Fibroblast of lung (primary cell): Measurements from ENCODE around the gene PHOX2B. TPM values are rescaled to one million over a fixed set of nuclear protein-coding genes. Genes with fewer than 3 reads are reported as not detected.

Source experiments
- DNase-seq, 2 donors: peaks; one replicate each; pipeline versions ENCODE4 v3.0.0 to v3.0.0-alpha.2; 2010; ENCODE audit warnings: low read depth in 2 of 2
- H2AFZ ChIP-seq: 2 replicates; pipeline ENCODE4 v1.5.1; 2012; ENCODE audit warnings: low read length, control low read depth, inconsistent platforms
- H3K27ac ChIP-seq: 2 replicates; pipeline ENCODE4 v1.5.1; 2011; ENCODE audit warnings: low read length, control low read depth; ENCODE audit not compliant: insufficient read depth
- H3K27me3 ChIP-seq: 2 replicates; pipeline ENCODE4 v1.5.1; 2011; ENCODE audit warnings: mild to moderate bottlenecking, low read length; ENCODE audit not compliant: control insufficient read depth, insufficient read depth
- H3K36me3 ChIP-seq: 2 replicates; pipeline ENCODE4 v1.5.1; 2011; ENCODE audit warnings: low read length; ENCODE audit not compliant: control insufficient read depth, insufficient read depth
- H3K4me1 ChIP-seq: 2 replicates; pipeline ENCODE4 v1.5.1; 2011; ENCODE audit warnings: low read length; ENCODE audit not compliant: control insufficient read depth, insufficient read depth; ENCODE audit errors: extremely low read depth
- H3K4me2 ChIP-seq: 2 replicates; pipeline ENCODE4 v1.5.1; 2011; ENCODE audit warnings: low read length, control low read depth; ENCODE audit not compliant: insufficient read depth; ENCODE audit errors: extremely low read depth
- H3K4me3 ChIP-seq, 4 experiments: fragments of 200-600 bp in 1 of 4; sonication (generic) in 1 of 4; replicated peaks in 1 of 4; 2 replicates each; pipeline ENCODE4 v1.5.1; 2011 to 2016; ENCODE audit warnings: low read length in 4 of 4, low read depth in 3 of 4, mild to moderate bottlenecking in 3 of 4, control low read depth in 2 of 4, inconsistent platforms in 1 of 4, mixed read lengths in 1 of 4; ENCODE audit not compliant: insufficient read depth in 1 of 4; ENCODE audit errors: control extremely low read depth in 1 of 4
- H3K79me2 ChIP-seq: 2 replicates; pipeline ENCODE4 v1.5.1; 2012; ENCODE audit warnings: mild to moderate bottlenecking, low read length, inconsistent platforms; ENCODE audit not compliant: control insufficient read depth, insufficient read depth
- H3K9ac ChIP-seq: 2 replicates; pipeline ENCODE4 v1.5.1; 2011; ENCODE audit warnings: mild to moderate bottlenecking, low read length, control low read depth; ENCODE audit not compliant: insufficient read depth
- H3K9me3 ChIP-seq: 2 replicates; pipeline ENCODE4 v1.5.1; 2012; ENCODE audit warnings: low read depth, low read length; ENCODE audit not compliant: control insufficient read depth, insufficient read depth
- H4K20me1 ChIP-seq: 2 replicates; pipeline ENCODE4 v1.5.1; 2011; ENCODE audit warnings: low read length; ENCODE audit not compliant: control insufficient read depth, insufficient read depth; ENCODE audit errors: extremely low read depth
- EZH2 ChIP-seq: IDR thresholded peaks from 2 replicates; pipeline ENCODE4 v1.5.1; 2012; ENCODE audit warnings: low read length, control low read depth, mild to moderate bottlenecking; ENCODE audit errors: missing control alignments
- polyA plus RNA-seq, 2 donors: library from polyadenylated mRNA; depleted of rRNA in 1 of 2; stranded (reverse) in 1 of 2; unstranded in 1 of 2; fragments of >200 nt; gene quantifications; 2 replicates each; pipeline ENCODE4 v1.2.1, GENCODE V29; 2011 to 2012; ENCODE audit warnings: missing spikeins in 1 of 2
- total RNA-seq: library from RNA; depleted of rRNA; stranded (reverse); fragments of >200 nt; gene quantifications from 2 replicates; pipeline ENCODE4 v1.2.1, GENCODE V29; 2014
- TF ChIP-seq, protein P1 (sequence below), 2 donors: IDR thresholded peaks in 1 of 2; conservative IDR thresholded peaks in 1 of 2; 1 replicate in 1 of 2; 2 replicates in 1 of 2; pipeline ENCODE4 v1.5.1; 2011 to 2012; ENCODE audit warnings: low read length in 2 of 2, control low read depth in 1 of 2, inconsistent platforms in 1 of 2, low read depth in 1 of 2, mild to moderate bottlenecking in 1 of 2

The PHOX2B gene
- total and polyA plus RNA-seq, 2 donors (not counting 1 experiment from before 2014, with no cell fraction given): not detected

- peaks cover 7% of the 10 kb centered on the region for H3K27me3 ChIP-seq
- H3K27ac ChIP-seq: no peak overlapping the region
- no peak overlapping the region for H3K4me2 ChIP-seq
- H3K9ac ChIP-seq: no peak overlapping the region
- no peaks in the 10 kb centered on the region for H3K9me3 ChIP-seq
- no peak for DNase-seq
- H3K79me2 ChIP-seq: no peaks in the 10 kb centered on the region
- no peaks in the 10 kb centered on the region for H4K20me1 ChIP-seq
- no peak for TF ChIP-seq EZH2
- TF ChIP-seq, protein P1, sequence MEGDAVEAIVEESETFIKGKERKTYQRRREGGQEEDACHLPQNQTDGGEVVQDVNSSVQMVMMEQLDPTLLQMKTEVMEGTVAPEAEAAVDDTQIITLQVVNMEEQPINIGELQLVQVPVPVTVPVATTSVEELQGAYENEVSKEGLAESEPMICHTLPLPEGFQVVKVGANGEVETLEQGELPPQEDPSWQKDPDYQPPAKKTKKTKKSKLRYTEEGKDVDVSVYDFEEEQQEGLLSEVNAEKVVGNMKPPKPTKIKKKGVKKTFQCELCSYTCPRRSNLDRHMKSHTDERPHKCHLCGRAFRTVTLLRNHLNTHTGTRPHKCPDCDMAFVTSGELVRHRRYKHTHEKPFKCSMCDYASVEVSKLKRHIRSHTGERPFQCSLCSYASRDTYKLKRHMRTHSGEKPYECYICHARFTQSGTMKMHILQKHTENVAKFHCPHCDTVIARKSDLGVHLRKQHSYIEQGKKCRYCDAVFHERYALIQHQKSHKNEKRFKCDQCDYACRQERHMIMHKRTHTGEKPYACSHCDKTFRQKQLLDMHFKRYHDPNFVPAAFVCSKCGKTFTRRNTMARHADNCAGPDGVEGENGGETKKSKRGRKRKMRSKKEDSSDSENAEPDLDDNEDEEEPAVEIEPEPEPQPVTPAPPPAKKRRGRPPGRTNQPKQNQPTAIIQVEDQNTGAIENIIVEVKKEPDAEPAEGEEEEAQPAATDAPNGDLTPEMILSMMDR (conservative IDR thresholded peaks at IDR 0.05 in 1 of 2, IDR thresholded peaks at IDR 0.05 in 1 of 2; ENCODE audit: low read depth in 1 of 2, low read length in 2 of 2): no peak
- H2AFZ ChIP-seq: no peak overlapping the region
- no peaks in the 10 kb centered on the region for H3K36me3 ChIP-seq
- no peak overlapping the region for H3K4me3 ChIP-seq
- H3K4me1 ChIP-seq: no peaks in the 10 kb centered on the region
Measured at GRCh38 chr4:41757521-41758156, 9.1 kb upstream of the PHOX2B start.

GRCh38 chr4:41753942-41754341 lies 5.4 kb upstream of the PHOX2B start:
- H3K27me3 ChIP-seq: peaks cover 40% of the 10 kb centered on the region
- no peaks in the 10 kb centered on the region for H4K20me1 ChIP-seq
- H3K36me3 ChIP-seq: no peaks in the 10 kb centered on the region
- DNase-seq: no peak
- H3K9me3 ChIP-seq: no peaks in the 10 kb centered on the region
- no peak overlapping the region for H2AFZ ChIP-seq
- TF ChIP-seq EZH2: no peak
- TF ChIP-seq, protein P1 (conservative IDR thresholded peaks at IDR 0.05 in 1 of 2, IDR thresholded peaks at IDR 0.05 in 1 of 2; ENCODE audit: low read depth in 1 of 2, low read length in 2 of 2): no peak
- H3K4me1 ChIP-seq: no peaks in the 10 kb centered on the region
- H3K4me2 ChIP-seq: no peak overlapping the region
- H3K9ac ChIP-seq: no peak overlapping the region
- H3K79me2 ChIP-seq: no peaks in the 10 kb centered on the region
- H3K27ac ChIP-seq: no peak overlapping the region
- no peak overlapping the region for H3K4me3 ChIP-seq

GRCh38 chr4:41752081-41752836 lies 3.7 kb upstream of the PHOX2B start:
- H3K36me3 ChIP-seq: no peaks in the 10 kb centered on the region
- no peaks in the 10 kb centered on the region for H4K20me1 ChIP-seq

More at GRCh38 chr4:41752081-41752836, 3.7 kb upstream of the PHOX2B start:
- no peaks in the 10 kb centered on the region for H3K4me1 ChIP-seq
- no peaks in the 10 kb centered on the region for H3K79me2 ChIP-seq
- no peak overlapping the region for H3K4me3 ChIP-seq
- TF ChIP-seq EZH2: no peak
- TF ChIP-seq, protein P1 (conservative IDR thresholded peaks at IDR 0.05 in 1 of 2, IDR thresholded peaks at IDR 0.05 in 1 of 2; ENCODE audit: low read depth in 1 of 2, low read length in 2 of 2): no peak
- H3K9ac ChIP-seq: no peak overlapping the region
- no peak overlapping the region for H3K27ac ChIP-seq
- no peaks in the 10 kb centered on the region for H3K9me3 ChIP-seq
- H3K27me3 ChIP-seq: peaks cover 55% of the 10 kb centered on the region
- H3K4me2 ChIP-seq: no peak overlapping the region
- H2AFZ ChIP-seq: no peak overlapping the region
- DNase-seq: no peak
